HL-60 (cell line): Measurements from ENCODE around the gene SGIP1.

ENCODE experiments used
- CTCF ChIP-seq: IDR thresholded peaks from one replicate; pipeline ENCODE4 v1.5.1; 2011; ENCODE audit warnings: low read length, control low read depth, inconsistent platforms; ENCODE audit not compliant: insufficient read depth
- TF ChIP-seq, protein P1 (sequence below): IDR thresholded peaks from 2 replicates; pipeline ENCODE4 v1.6.1; 2012; ENCODE audit warnings: low read depth; ENCODE audit not compliant: insufficient replicate concordance

DNA sequence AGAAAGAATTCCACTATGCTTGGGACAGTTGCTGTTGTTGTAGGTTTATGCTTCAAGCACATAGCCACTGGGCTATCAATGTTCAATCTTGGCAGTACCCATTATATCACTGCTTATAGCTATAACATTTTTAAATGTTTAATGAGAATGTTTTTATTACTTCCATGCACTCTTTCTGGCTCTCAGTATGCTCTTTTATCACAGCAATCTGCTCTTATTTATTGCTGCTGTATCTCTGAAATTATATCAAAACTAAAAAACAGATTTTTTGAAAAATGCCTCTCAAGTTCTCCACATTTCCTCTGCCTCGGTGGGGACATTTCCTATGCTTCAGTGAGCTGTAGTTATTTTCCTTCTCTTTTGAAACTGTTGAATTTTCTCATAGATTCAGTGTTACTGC lies 5.4 kb upstream of the SGIP1 start:
- no peak for TF ChIP-seq CTCF
- TF ChIP-seq, protein P1, sequence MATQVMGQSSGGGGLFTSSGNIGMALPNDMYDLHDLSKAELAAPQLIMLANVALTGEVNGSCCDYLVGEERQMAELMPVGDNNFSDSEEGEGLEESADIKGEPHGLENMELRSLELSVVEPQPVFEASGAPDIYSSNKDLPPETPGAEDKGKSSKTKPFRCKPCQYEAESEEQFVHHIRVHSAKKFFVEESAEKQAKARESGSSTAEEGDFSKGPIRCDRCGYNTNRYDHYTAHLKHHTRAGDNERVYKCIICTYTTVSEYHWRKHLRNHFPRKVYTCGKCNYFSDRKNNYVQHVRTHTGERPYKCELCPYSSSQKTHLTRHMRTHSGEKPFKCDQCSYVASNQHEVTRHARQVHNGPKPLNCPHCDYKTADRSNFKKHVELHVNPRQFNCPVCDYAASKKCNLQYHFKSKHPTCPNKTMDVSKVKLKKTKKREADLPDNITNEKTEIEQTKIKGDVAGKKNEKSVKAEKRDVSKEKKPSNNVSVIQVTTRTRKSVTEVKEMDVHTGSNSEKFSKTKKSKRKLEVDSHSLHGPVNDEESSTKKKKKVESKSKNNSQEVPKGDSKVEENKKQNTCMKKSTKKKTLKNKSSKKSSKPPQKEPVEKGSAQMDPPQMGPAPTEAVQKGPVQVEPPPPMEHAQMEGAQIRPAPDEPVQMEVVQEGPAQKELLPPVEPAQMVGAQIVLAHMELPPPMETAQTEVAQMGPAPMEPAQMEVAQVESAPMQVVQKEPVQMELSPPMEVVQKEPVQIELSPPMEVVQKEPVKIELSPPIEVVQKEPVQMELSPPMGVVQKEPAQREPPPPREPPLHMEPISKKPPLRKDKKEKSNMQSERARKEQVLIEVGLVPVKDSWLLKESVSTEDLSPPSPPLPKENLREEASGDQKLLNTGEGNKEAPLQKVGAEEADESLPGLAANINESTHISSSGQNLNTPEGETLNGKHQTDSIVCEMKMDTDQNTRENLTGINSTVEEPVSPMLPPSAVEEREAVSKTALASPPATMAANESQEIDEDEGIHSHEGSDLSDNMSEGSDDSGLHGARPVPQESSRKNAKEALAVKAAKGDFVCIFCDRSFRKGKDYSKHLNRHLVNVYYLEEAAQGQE, result no peak
